NCI-H1048 (cell line): ENCODE results near the gene WDR33.
"Not testable (repeated sequence)": the region's sequence is repeated elsewhere in the genome, so short reads cannot be mapped to it uniquely, and the experiment has no call there.

Experiments
- DNase-seq: peaks from one replicate; lab custom pipeline; 2025; lab: John Stamatoyannopoulos, UW

Gene WDR33

GRCh38 chr2:127810156-127810618 lies 784 bp downstream of the WDR33 start:
- DNase-seq, result no peak

DNA sequence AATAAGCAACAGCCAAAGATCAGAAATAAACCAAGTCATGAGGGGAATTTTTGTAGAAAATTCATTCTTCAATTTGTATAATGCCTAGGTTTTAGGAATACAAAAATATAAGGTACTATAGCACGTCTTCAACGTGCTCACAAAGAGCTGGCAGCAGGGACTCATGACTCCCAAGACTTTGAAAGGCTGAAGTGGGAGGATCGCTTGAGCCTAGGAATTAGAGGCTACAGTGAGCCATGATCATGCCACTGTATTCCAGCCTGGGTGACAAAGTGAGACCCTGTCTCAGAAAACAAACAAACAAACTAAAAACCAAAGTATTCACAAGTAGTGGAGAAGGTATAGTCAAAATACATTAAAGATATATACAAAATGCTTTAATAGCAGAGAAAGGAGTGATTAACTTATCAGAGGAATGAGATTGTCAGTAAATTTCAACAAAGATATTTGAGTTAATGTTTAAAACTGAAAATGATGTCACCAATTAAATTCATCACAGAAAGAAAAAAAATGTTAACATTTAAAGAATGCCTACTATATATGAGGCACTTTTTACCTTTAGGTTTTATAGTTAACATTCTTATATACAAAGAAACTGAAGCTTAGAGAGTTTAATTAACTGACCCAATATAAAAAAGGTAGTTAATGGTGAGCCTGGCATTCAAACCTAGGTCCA lies 3.2 kb downstream of the WDR33 start:
- DNase-seq, result no peak

DNA sequence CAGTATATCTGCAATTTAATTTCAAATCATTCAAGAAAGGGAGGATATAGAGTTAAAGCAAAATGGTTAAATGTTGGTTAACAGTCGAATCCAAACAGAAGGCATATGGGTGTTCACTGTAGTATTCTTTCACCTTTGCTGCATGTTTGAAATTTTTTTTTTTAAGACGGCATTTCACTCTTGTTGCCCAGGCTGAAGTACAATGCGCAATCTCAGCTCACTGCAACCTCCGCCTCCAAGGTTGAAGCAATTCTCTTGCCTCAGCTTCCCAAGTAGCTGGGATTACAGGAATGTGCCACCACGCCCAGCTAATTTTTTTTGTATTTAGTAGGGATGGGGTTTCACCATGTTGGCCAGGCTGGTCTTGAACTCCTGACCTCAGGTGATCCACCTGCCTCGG lies 4.1 kb downstream of the WDR33 start:
- DNase-seq, result not testable (repeated sequence)

DNA sequence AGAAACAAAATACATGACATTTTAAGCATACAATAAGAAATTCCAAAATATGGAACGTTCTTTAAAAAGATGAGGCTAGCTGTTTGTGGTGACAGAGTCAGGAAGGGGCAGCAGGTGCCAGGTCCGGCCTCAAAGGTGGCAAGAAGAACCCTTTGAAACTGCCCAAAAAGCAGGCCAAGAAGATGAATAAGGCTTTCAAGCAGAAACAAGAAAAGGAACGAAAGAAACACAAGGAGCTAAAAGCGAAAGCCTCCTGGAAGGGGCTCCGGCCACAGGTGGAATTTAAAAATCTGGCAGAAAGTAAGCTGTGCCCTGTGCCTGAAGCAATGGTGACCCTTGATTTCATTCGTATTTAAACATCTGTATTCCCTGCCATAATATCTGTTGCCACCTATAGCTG lies 5.5 kb downstream of the WDR33 start:
- DNase-seq, result no peak

DNA sequence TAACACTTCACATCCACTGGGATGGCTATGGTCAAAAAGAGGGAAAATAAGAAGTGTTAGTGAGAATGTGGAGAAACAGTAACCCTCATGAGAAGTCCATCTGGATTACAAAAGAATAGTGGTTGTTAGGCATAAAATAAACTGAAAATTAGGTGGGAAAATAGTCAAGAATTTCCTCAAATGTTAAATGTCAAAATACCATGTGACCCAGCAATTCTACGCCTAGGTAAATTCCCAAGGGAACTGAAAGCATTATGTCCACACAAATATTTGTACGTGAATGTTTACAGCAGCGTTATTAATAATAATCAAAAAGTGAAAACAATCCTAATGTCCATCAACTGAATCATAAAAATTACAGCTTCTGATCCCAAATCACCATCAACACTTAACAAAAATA lies 11.0 kb downstream of the WDR33 start:
- DNase-seq, result no peak

- DNase-seq, result no peak
Measured at GRCh38 chr2:127796389-127796788, 14.6 kb downstream of the WDR33 start.

DNA sequence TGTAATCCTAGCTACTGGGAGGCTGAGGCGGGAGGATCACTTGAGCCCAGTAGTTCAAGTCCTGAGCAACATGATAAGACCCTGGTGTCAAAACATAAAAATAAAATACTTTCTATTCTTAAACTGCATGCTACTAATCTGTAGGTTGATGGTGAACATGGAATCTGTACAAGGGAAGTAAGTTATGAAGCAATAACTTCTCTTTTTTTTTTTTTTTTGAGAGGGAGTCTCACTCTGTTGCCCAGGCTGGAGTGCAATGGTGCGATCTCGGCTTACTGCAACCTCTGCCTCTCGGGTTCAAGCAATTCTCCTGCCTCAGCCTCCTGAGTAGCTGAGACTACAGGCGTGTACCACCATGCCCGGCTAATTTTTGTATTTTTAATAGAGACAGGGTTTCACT lies 16.1 kb downstream of the WDR33 start:
- DNase-seq, result not testable (repeated sequence)

GRCh38 chr2:127792805-127793204 lies 18.2 kb downstream of the WDR33 start:
- DNase-seq, result no peak

DNA sequence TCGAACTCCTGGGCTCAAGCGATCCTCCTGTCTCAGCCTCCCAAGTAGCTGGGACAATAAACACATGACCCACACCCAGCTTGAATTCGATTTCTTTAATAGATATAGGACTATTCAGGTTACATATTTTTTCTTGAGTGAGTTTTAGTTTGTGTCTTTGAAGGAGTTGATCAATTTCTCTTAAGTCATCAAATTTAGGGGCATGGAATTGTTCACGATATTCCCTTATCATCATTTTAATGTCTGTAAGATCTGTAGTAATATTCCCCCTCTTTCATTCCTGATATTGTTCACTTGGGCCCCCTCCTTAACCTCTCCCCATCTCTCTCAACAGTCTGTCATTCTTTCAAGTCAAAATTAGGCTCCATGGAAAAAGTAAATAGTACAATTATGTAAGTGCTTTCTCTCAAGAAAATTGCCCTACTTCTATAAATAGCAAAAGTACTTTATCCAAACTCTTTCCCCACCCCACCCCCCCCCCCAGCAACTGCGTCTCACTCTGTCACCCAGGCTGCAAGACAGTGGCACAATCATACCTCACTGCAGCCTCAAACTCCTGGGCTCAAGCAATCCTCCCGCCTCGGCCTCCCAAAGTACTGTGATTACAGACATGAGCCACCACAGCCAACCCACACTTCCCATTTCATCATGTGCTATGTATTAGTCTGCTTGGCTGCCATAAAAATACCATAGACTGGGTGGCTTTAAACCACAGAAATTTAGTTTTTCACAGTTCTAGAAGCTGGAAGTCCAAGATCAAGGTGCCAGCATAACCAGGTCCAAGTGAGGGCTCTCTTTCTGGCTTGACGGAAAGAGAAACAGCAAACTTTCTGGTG lies 20.1 kb downstream of the WDR33 start:
- no peak for DNase-seq

- no peak for DNase-seq
Measured at GRCh38 chr2:127786048-127786809, 24.7 kb downstream of the WDR33 start.

GRCh38 chr2:127784965-127785518 lies 25.9 kb downstream of the WDR33 start:
- DNase-seq, result no peak

GRCh38 chr2:127783101-127783500 lies 27.9 kb downstream of the WDR33 start:
- DNase-seq, result no peak

- DNase-seq, result no peak
Measured at GRCh38 chr2:127778850-127779249, 32.1 kb downstream of the WDR33 start.

DNA sequence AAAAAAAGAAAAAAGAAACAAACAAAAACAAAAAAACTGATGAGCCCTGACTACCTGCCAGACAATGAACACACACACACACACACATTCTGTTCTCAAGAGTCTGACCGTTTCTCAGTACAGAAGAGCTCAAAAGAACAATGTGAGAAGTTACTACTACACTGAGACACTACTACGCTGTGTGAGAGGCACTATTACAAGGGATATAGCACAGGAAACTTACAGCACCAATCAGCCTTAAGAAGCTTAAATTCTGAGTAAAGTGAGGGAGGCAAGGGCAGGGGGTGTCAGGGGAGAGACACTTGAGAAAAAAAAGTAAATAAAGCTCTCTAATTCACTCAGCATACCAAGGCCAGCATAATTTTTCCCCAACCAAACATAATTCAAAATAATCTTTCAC lies 32.5 kb downstream of the WDR33 start:
- DNase-seq, result no peak

DNA sequence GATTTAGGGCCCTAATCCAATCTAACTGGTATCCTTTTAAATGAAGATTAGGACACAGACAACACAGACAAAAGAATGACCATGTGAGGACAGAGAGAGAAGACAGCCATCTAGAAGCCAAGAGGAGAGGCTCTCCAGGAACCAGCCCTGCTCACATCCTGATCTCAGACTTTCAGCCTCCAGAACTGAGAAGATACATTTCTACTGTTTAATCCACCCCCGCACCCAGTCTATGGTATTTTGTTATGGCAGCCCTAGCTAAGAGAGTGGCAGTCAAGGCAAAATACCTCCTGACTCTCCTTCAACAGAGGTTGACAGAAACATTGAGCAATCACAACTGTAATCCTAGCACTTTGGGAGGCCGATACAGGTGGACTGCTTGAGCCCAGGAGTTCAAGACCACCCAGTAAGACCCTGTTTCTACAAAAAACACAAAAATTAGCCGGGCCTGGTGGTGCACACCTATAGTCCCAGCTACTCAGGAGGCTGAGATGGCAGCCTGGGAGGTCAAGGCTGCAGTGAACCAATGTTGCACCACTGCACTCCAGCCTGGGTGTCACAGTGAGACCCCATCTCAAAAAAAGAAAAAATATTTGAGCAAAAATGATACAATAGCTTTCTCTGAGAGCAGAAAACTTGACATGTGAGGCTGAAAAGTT lies 34.7 kb downstream of the WDR33 start:
- DNase-seq, result no peak

DNA sequence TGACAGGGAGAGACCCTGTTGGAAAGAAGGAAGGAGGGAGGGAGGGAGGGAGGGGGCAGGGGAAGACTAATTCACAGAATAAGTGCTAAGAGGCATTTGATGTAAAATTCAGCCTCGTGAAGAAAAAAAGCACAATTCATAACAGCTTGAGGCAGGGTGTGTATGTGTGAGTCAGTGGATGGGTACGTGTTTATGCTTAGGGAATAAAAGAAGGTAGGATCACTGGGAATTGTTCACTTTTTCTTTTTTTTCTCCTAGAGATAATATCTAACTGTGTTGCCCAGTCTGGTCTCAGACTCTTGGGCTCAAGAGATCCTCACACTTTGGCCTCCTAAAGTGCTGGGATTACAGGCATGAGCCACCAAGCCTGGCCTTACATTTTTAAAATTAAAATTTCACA lies 39.2 kb downstream of the WDR33 start:
- no peak for DNase-seq

DNA sequence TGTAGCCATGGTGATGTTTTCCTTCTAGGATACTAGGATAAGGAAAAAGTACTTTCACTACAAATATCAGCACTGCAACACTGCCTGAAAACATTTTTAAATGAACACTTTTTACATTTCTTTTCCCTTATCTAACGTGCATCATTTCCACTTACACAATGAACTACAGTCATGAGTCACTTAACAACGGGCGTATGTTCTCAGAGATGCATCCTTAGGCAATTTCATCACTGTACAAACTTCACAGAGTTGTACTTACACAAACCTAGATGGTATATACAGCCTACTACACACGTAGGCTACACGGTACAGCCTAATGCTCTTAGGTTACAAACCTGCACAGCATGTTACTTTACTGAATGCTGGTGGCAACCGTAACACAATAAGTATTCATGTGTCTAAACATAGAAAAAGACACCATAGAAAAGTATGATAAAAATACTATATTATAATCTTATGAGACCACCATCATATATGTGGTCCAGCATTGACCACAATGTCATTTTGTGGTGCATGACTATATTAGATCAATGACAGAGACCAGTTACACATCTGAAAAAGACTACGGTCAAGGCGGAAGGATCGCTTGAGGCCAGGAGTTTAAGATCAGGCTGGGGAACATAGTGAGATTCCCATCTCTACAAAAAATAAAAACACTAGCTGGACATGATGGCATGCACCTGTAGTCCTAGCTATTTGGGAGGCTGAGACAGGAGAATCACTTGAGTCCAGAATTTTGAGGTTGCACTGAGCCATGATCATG lies 39.8 kb downstream of the WDR33 start:
- no peak for DNase-seq

DNA sequence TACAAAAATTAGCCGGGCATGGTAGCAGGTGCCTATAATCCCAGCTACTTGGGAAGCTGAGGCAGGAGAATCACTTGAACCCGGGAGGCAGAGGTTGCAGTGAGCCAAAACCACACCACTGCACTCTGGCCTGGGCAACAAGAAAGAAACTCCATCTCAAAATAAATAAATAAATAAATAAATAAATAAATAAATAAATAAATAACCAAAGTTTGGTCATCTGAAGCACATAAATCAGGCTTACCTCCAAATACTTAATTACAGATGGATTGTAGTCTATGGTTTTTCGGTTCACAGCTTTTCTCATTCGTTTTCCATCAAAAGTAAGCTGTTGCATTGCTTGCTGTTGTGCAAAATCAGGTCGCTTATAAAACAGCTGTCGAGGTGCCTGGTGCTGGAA lies 40.4 kb downstream of the WDR33 start:
- not testable (repeated sequence) for DNase-seq

DNA sequence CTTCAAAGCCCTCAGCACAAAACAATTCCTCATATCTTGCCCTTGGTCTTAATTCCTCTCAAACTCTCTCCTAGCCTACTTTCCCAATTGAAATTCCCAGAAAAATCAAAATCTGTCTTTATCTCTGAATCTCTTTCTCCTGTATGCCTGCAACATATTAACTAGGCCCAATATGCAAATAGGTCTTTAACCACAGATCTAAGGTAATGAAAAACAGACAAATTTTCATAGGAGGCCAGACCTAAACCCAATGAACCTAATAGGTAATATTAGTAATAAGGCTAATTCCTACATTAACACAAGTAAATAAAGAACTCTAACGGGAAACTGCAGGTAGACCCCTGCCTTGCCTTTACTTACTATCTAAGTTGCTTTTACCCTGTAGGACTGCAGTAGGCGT lies 41.4 kb downstream of the WDR33 start:
- DNase-seq, result no peak

DNA sequence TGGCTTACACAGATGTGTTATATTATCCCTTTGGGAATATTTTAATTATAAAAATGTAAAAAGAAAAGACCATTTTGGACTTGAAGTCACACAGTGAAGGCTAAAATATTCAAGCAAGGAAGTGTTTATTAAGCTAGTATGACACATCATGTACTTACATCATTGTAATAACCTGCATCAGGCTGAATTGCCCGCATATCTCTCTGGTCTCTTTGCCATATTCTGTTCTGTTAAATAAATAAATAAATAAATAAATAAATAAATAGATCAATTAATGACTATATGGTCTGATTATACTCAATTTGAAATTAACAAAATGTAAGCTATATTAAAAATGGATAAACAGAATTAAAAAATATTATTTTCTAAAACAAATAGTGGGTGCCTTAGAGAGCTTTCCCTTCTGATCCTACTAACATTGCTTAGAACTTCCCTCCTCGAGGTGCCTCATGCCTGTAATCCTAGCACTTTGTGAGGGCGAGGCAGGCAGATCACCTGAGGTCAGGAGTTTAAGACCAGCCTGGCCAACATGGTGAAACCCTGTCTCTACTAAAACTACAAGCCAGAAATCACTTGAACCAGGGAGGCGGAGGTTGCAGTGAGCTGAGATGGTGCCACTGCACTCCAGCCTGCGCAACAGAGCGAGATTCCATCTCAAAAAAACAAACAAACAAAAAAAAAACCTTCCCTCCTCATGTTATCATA lies 42.0 kb downstream of the WDR33 start:
- DNase-seq, result no peak
